COLO829 (cell line): ENCODE data around the gene METTL26.

Experiments used
- DNase-seq: peaks from one replicate; pipeline ENCODE4 v3.0.0; 2012; ENCODE audit warnings: low spot score

Gene METTL26

DNA sequence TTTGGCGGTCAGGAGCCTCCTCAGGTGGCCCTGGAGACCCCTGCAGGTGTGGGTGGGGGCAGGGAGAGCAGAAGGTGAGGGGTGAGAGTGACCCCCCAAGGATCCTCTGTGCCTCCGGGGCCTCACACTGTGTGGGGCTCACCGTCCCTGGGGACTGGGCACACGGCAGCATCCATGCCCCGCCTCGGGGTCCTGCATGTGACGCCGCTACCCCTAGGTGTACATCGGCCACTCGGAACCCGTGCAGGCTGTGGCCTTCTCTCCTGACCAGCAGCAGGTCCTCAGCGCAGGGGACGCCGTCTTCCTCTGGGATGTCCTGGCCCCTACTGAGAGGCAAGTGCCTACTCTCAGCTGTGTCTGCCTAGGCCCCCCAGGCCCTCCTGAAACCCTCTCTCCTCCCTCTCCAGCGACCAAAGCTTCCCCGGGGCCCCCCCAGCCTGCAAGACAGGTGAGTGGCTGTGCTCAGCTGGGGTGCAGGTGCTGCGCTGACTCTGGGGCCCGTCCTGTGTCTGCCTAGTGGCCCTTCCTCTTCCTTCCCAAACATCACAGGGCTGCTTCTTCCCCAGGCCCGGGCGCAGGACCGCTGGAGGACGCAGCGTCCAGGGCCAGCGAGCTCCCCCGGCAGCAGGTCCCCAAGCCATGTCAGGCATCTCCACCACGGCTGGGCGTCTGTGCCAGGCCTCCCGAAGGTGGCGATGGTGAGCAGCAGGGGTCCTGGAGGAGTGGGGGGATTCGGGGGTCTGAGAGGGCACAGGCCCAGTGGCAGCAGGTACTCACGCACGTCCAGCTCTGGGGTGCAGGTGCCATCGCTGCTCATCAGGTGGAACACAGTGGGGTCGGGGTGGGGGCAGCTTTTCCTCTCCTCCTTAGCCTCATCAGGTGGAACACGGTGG, 22.8 kb upstream of the METTL26 start:
- no peak for DNase-seq

DNA sequence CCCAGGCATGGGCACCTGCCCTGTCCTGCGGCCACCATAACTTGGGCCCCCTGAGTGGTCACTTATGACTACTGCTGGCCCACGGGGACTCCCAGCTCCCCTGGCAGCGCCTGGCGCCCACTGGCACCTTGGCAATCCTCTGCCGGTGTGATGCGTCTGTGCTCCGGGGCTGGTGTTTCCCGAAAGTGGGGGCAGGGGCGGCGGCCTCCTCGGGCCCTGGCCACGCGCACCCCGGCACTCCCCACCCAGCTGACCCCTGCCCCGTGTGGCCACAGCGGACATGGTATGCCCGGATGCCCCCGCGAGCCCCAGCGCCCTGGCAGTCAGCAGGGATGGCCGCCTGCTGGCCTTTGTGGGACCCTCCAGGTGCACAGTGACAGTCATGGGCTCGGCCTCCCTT, 21.4 kb upstream of the METTL26 start:
- no peak for DNase-seq

DNA sequence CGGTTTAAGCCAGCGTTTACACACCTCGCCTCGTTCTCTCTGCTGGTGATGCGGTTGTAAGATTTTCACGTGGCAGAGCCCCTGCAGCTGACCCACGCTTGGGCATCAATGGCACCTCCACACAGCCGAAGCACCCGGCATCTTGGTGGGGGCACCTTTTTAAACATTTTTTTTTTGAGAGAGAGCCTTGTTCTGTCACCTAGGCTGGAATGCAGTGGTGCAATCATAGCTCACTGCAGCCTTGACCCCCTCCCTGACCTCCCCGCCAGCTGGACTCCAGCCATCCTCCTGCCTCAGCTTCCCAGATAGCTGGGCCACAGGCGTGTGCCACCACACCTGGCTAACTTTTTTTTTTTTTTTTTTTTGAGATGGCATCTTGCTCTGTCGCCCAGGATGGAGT, 17.9 kb upstream of the METTL26 start:
- no peak for DNase-seq

DNA sequence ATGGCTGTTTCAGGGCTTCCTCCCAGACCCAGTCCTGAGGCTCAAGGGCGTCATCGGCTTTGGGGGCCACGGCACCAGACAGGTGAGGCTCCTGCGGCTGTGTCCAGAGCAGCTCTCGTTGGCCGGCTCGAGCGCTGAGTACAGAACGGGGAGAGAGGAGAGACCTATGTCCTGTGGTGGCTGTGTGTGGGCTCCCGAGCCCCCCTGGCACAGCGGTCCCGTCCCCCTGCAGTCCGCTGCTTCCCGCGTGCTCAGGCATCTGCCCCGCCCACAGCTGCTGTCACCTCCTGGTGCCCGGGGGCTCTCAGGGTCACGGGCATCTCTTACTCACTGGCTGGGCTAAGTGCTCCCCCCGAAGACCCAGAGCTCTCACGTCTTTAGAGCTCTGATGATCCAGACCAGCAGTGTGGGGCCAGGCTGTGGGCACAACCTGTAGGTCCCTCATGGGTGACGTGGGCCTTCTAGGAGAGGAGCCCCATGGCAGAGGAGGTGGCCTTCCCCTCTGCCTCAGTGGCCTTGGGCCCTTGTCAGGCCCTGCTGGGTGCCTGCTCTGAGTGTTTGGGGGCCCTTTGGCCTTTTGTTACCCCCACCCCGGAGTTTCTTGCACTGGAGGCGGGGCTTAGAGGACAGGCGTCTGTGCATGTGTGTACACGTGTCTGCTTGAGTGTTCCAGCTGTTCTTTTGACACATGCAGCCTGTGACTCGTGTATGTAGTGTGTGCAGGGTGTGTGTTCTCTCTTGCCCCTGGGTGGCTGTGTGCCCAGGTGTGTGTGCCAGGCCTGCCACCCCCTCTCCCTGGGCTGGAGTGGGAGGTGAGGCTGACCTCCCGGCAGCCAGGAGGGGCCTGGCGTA, 16.6 kb upstream of the METTL26 start:
- DNase-seq: no peak

DNA sequence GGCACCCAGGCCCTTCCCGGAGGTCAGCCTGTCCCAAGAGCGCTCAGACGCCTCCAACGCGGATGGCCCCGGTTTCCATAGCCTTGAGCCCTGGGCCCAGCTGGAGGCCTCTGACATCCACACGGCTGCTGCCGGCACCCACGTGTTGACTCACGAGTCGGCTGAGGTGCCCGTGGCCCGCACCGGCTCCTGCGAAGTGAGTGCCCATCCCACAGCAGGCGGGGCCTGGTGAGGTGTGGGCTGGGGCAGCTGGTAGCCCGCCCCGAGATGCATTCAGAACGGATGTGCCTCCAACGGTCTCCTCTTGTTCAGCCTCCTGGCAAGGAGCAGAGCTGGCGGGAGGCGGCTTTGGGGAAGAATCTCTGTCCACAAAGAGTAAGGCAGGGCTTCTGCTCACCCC, 15.7 kb upstream of the METTL26 start:
- DNase-seq: peak; percentile 57

DNA sequence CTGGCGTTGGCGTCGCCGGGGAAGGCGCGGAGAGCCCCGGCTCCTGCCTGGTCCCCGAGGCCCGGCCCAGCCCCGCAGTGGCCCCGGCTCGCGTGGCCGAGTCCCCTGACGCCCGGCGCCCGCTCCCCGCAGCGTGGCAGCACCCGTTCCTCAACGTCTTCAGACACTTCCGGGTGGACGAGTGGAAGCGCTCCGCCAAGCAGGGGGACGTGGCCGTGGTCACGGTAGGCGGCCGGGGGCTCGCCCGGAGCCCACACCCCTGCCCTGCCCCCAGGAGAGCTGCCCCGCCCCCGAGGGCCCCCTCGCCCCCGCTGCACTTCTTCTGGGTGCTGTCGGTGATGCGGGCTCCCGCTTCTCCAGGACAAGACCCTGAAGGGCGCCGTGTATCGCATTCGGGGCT, 13.5 kb upstream of the METTL26 start:
- no peak for DNase-seq

DNA sequence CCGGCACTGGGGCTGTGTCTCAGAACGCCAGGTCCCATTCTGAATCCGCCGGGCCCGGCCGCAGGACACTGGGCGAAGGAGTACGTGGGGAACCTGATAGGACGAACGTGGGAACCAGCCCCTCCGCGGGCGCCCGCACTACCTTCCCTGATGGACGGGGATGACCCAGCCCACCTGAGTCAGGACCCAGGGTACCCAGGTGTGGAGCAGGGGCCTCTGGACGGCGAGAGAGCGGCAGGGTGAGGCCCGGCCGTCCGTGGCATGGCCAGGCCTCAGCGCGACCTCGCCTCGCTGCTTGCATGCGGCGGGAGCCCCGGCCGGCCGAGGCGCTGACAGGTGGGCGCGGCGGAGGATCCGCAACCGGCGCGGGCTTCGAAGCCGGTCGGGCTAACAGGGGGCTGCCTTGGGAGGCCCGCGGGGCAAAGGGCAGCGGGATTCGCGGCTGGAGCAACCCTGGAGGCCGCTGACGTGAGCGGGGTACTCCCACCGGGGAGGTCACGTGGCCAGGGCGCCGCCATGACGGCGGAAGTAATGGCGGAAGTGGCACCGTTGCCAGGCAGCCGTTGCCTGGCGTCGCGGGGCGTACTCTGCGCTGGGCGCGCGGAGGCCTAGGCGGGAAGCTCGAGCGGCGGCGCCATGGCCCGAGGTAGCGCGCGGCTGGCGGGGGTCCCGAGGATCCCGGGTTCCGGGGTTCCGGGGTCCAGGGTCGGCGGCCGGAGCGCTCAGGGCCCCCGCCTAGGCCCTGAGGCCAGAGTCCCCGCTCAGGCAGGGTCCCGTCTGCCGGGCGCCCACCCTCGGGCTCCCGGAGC, 12.9 kb upstream of the METTL26 start, which contains the start of gene WDR90:
Gene WDR90, plus strand, starts transcription at position 585 of the 809 bp plus-strand sequence. Its CDS starts 52 bp downstream, at position 637.
- peak; percentile 95 for DNase-seq

DNA sequence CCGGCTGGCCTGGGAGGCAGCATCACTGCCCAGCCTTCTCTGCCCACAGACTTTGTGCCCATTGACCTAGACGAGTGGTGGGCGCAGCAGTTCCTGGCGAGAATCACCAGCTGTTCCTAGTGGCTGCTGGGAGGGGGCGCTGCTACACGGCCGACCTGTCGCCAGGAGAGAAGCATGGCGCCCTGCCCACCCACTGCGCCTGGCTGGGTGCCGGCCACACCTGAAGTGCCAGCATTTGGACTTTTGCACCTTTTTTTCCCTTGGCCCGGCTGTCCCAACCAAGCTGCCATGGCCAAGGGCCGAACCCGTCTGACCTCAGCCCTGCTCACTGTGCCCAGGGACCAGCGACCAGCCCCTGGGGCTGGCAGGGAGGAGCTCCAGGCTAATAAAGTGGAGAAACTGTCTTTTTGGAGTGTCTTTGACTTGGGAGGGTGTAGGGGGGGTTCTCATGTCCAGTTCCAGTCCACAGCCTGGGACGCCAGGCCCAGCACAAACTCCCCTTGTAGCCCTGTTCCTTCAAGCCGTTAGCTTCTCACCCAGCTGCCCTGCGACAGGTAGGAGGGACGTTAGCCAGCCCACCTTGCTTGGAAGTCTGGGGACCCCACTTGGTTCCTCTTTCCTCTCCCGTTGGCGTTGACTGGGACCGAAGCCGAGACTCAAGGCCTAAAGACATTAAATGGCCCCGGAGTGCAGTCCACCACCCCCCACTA, 12.1 kb upstream of the METTL26 start:
- no peak for DNase-seq

DNA sequence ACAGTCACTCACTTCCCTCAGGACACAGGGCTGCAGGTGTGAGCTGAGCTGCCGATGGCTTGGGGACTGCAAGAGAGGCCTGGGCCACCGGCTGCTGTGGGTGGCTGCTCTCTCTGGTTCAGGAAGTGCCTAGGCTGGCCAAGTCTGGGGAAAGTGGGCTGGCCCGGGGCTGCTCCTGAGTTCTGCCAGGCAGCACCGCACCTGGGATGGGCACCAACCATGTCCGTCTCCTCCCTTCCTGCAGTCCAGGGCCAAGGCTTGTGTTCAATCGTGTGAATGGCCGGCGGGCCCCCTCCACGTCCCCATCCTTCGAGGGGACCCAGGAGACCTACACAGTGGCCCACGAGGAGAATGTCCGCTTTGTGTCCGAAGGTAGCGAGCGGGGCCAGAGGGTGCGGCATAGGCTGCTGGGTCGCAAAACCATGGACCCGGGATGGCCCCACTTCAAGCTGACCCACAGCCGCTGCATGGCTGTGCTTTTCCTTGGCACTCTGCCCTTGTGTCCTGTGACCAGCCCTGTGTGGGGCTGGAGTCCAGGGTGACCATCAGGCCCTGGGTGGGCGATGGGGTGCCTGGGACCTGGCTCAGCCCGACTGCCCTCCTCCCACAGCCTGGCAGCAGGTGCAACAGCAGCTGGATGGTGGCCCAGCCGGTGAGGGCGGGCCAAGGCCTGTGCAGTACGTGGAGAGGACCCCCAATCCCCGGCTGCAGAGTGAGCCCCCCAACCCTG, 11.2 kb upstream of the METTL26 start:
- no peak for DNase-seq

DNA sequence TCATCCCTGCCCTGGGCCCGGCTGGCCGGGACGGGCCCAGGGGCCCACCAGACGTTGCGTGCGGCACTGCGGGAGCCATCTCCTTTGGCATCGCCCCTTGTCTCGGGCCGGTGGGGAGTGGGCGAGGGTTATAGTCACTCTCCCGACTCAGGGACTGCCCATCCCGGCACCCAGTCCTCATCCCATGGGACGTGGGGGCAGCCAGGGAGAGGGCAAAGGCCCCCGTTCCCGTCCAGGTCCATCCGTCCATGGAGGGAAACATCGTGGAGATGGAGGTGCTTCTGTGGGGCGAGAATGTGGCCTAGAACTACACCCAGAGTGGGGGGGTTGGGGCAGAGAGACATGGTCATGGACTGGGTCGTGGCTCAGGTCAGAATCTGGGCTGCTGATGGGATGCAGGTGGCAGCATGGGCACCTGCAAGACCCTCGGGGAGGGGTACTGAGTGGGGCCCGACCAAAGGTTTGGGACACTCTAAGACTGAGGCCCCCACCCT, 10.6 kb upstream of the METTL26 start:
- no peak for DNase-seq

DNA sequence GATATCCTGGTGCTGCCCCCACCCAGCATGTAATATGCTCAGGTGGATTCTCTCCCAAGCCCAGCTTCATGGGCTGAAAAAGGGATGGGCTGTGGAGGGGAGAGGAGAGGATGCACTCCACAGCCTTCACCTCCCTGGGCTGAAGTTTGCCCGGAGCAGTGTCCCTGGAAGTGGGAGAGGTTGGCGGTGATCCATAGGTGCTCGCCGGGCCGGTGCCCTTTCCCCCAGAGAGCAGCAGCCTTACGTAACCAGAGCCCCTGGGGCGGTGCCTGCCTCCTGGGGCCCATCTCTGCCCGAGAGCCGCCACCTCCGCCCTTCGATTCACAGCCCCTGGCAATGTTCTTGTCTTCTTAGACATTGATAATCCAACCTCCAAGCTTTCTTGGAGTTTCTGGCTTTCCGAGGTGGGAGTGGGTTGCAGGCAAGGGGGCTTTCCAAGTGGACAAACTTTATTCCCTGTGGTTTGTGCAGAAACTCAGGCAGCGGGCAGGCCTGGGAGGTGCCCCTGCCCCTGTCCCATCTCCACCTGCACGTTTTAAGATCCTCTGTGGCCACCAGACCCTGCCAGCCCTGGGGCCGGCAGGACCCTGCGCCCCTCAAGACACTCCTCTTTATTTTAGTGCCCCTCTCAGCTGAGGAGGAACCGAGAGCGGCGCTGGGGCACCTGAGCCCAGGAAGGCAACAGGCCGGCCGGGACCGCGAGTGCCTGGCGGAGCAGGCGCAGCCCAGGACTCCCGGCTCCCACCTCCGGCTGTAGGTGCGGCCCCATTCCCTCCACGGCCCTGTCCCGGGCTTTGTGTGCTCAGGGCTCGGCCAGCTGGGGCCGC, 10.0 kb upstream of the METTL26 start:
- no peak for DNase-seq

DNA sequence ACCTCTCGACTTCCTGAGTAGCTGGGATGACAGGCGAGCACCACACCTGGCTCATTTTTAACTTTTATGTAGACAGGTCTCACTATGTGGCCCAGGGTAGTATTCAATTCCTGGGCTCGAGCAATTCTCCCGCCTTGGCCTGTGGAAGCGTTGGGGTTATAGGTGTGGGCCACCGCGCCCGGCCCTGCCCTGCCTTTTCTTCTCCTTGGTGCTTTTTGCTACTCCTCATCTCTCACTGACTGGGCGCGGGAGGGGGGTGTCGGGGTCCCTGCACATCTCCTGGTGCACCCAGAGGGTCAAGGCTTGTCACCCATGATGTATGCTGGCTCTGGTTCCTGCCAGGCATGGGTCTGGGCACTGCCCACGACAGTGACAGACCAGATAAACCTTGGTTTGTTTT, 8.5 kb upstream of the METTL26 start:
- DNase-seq: no peak

DNA sequence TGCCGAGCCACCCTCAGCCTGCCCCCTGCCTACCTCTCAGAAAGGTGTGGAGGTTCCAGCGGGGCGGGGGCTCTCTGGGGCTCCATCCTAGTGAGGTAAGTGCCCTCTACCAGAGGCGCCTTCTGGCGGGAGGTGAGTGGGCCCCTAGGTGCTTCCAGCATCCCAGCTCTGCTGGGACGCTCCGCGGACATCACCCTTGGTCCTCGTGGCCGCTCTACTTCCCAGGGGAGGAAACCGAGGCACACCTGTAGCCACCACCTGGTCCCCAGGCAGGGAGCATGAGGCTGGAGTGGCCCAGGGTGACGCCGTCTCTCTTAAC, 6.9 kb upstream of the METTL26 start:
- DNase-seq: no peak

DNA sequence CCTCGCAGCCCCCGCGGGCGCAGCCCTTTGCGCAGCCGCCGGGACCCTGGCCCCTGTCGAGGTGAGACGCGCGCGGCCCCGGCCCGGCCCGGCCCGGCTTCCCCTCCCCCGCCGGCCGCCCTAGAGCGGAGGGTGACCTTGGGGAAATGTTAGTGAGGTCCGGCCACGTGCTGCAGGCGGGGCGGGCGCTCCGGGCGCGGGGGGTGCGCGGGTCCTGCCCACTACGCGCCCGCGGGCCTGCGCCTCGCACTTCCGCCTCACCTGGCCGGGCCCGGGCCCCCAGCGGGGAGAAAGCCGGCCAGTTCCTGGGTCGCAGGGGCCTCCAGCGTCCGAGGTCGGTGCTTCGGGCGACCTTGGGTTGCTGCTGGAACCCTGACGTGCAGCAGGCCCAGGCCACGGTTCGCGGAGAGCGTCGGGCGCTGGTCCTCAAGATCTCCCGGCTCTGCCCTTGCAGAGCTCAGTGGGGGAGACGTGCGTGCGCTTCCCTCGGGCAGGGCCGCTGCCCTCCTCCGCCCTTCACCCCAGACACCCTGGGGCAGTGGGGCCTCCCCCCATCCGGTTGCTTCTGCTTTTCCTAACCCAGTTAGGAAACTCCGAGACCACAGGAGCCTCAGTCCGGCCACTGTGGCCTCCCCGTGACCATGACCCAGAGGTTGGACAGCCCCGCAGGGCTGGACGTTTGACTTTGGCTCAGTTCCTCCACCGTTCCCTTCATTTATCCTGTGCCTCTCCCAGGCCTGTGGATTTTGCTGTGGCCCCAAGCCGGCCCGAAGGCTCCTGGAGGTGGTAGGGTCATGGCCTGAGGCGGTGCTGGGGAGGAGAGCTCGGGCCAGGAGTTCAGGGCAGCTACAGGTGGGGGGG, 6.3 kb upstream of the METTL26 start:
- DNase-seq: no peak

DNA sequence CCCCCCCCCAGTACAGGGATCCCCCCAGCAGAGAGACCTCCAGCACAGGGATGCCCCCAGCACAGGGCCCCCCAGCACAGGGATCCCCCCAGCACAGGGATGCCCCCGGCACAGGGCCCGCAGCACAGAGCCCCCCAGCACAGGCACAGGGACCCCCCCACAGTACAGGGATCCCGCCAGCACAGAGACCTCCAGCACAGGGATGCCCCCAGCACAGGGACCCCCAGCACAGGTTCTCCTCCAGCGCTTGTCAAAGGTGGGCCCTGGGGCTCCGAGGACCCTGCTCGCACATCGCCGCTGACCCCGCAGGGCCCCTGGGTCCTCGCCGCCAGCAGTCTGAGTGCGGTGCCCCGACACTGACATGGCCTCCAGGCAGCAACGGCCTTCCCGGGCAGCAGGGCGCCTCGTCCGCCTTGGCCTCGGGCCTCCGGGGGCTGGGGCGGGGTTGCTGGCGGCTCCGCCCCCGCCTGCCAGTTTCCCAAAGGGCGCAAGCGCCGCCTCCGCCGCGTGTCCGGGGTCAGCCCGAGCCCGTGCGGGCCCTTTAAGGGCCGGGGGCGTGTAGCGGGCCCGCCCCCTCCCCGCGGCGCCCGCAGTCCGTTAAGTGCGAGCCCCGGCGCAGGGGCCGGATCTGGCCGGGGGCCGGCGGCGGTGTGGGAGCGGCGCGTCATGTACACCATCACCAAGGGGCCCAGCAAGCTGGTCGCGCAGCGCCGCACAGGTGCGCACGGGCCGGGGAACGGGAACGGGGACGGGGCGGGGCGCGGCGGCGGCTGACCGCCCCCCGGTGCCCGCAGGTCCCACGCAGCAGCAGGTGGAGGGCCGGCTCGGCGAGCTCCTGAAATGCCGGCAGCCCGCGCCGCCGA, 5.5 kb upstream of the METTL26 start, which contains the start of gene MCRIP2:
Gene MCRIP2, plus strand, starts transcription at position 503 of the 863 bp plus-strand sequence. Its CDS starts 164 bp downstream, at position 667.
- peak; percentile 67 for DNase-seq

DNA sequence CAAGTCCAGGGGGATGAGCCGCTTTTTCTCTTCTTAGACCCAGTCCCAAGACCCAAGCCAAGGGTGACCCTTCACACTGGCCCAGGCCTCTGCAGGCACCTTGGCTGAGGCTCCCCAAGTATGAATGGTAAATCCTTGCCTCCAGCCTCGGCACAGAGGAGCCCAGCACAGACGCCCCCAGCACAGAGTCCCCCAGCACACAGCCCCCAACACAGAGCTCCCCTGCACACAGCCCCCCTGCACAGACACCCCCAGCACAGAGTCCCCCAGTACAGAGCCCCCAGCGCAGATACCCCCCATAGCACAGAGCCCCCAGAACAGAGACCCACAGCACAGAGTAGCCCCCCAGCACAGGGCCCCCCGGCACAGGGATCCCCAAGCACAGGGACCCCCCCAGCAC, 4.5 kb upstream of the METTL26 start:
- no peak for DNase-seq

DNA sequence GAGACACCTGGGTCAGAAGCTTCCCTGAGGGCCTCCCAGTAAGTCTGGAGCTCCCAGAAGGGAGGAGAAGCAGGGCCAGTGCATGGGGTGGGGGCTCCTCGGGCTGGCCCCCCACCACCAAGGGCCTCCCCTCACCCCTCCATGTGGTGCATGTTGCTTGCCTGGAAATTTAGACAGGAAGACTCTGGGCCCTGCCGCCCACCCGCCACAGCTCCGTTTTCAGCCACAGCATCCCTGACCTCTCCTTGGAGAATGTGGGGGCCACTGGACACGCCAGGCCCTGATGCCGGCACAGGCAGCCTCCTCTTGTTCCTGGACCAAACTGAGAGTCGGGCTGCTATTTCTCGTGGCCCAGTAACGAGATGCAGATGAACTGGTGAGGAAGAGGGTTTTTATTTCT, 2.7 kb upstream of the METTL26 start:
- no peak for DNase-seq

DNA sequence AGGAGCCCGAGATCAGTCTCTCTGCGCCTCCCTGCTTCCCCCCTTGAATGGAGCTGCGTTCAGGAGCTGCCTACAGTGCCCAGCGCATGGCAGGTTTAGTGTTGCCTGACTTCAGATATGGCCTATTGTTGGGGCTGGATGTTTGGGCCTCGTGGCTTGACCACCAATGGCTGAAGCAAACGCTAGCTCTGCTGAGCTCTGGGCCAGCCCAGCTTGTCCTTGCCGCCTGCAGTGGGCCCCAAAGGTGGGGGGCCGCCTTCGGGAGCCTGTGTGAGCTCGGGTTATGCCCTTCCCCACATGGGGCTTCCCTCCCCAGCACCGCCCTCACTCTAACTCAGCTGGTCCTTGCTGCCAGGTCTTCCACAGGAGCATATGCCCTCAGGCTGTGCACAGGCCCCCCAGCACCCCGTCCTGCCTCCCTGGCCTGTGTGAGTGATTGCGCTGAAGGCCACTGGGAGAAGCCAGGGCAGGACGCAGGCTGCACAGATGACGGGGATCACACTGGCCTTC, 2.0 kb upstream of the METTL26 start:
- no peak for DNase-seq
